ENCODE measurements around the gene LETMD1. TPM values are rescaled to one million over a fixed set of nuclear protein-coding genes. Genes with fewer than 3 reads are reported as not detected.
"Not testable (repeated sequence)": the region's sequence is repeated elsewhere in the genome, so short reads cannot be mapped to it uniquely, and the experiment has no call there.

The LETMD1 gene
- total and polyA plus RNA-seq, 2 donors (not counting 3 experiments of a cell fraction or from before 2014, with no cell fraction given), result 38.9 to 47.7 TPM

DNA sequence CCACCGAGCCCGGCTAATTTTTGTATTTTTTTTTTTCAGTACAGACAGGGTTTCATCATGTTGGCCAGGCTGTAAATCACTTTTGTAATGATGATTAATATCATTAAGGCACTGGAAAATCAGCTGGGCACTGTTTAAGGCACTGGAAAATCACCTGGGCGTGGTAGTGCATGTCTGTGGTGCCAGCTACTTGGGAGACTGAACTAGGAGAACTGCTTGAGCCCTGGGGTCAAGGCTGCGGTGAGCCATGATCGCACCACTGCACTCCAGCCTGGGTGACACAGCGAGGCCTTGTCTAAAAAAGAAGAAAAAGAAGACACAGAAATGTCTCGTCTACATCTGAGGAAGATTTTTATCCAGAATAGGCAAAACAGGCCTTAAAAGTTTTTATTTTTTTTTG is 34.7 kb upstream of the LETMD1 start:
- ChIA-PET CTCF (interaction anchor here (0.7 to 2.0 kb wide), 4 partner anchors 27 to 248 kb away, joined by 3 to 4 read pairs (median 4); no protein-coding TSS in a partner anchor), POLR2A (no interaction called here)
- H3K79me2 ChIP-seq (ENCODE audit: control insufficient read depth, insufficient read depth, low read length), result peaks cover 32% of the 10 kb centered on the region
- FAIRE-seq, result no peak
- no peak overlapping the region for H2AFZ ChIP-seq (ENCODE audit: low read depth, low read length)
- no peaks in the 10 kb centered on the region for H3K4me1 ChIP-seq (ENCODE audit: control insufficient read depth, extremely low read depth, insufficient read depth, low read length)
- no TSS peak for BruUV-seq (replicated peaks)
- dilution Hi-C loops (cut with MboI; ENCODE audit: extremely low pct_ligation_motif_present, low sequenced_read_pairs), result no loop called here
- H3K9me3 ChIP-seq (replicated peaks; ENCODE audit: control insufficient read depth, insufficient read depth, low read length), result no peaks in the 10 kb centered on the region
- no peaks in the 10 kb centered on the region for H3K9me1 ChIP-seq (replicated peaks; ENCODE audit: control insufficient read depth, extremely low read depth, insufficient read depth, low read length)
- no peaks in the 10 kb centered on the region for H4K20me1 ChIP-seq (replicated peaks; ENCODE audit: control insufficient read depth, extremely low read depth, insufficient read depth, low read length)
- H3K4me3 ChIP-seq (replicated peaks in 1 of 3; ENCODE audit: insufficient read depth in 1 of 3, low read depth in 1 of 3, low read length in 3 of 3), result no peak overlapping the region
- intact Hi-C loops (cut with micrococcal nuclease), result no loop called here
- no peaks in the 10 kb centered on the region for H3K36me3 ChIP-seq (ENCODE audit: control insufficient read depth in 2 of 2, extremely low read depth in 1 of 2, insufficient read depth in 2 of 2, low read length in 2 of 2)
- no peak for DNase-seq (ENCODE audit: low read depth, low spot score)
- no peak for TF ChIP-seq JUN (IDR thresholded peaks at IDR 0.05; ENCODE audit: borderline replicate concordance, insufficient read depth, insufficient read length, low read depth)
- no peak for TF ChIP-seq POLR2A (IDR thresholded peaks at IDR 0.05; ENCODE audit: low read depth, low read length)
- TF ChIP-seq FOS (IDR thresholded peaks at IDR 0.05; ENCODE audit: borderline replicate concordance, insufficient read depth, low read length), result no peak
- no peak for TF ChIP-seq MYC (IDR thresholded peaks at IDR 0.05; ENCODE audit: low read depth, low read length)
- TF ChIP-seq EZH2 (IDR thresholded peaks at IDR 0.05; ENCODE audit: borderline replicate concordance, low read depth, low read length, severe bottlenecking), result no peak
- no peak for TF ChIP-seq POLR2AphosphoS5 (IDR thresholded peaks at IDR 0.05; ENCODE audit: insufficient read depth, low read depth, low read length)
- no peak overlapping the region for H3K4me2 ChIP-seq (ENCODE audit: insufficient read depth, low read length)
- H3K27me3 ChIP-seq (ENCODE audit: control insufficient read depth in 2 of 2, insufficient read depth in 2 of 2, low read length in 2 of 2), result no peaks in the 10 kb centered on the region
- H3K9ac ChIP-seq (replicated peaks; ENCODE audit: extremely low read depth, insufficient read depth, low read length), result no peak overlapping the region
- H3K27ac ChIP-seq (ENCODE audit: insufficient read depth, low read depth, low read length), result no peak overlapping the region

DNA sequence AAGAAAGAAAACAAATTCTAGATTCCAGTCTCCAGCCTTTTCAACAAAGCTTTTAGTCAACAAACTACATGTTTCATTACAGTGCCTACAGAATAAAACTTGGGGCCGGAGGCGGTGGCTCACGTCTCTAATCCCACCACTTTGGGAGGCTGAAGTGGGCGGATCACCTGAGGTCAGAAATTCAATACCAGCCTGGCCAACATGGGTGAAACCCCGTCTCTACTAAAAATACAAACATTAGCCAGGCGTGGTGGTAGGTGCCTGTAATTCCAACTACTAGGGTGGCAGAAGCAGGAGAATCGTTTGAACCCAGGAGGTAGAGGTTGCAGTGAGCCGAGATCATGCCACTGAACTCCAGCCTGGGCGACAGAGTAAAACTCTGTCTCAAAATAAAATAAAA is 33.7 kb upstream of the LETMD1 start:
- CTCF ChIA-PET, result not testable (repeated sequence)

More for the DNA sequence above, 33.7 kb upstream of the LETMD1 start:
- FAIRE-seq; intact Hi-C loops (cut with micrococcal nuclease); H3K36me3 ChIP-seq (ENCODE audit: control insufficient read depth in 2 of 2, extremely low read depth in 1 of 2, insufficient read depth in 2 of 2, low read length in 2 of 2); H4K20me1 ChIP-seq (replicated peaks; ENCODE audit: control insufficient read depth, extremely low read depth, insufficient read depth, low read length); dilution Hi-C loops (cut with MboI; ENCODE audit: extremely low pct_ligation_motif_present, low sequenced_read_pairs); H3K9me1 ChIP-seq (replicated peaks; ENCODE audit: control insufficient read depth, extremely low read depth, insufficient read depth, low read length); H3K4me3 ChIP-seq (replicated peaks in 1 of 3; ENCODE audit: insufficient read depth in 1 of 3, low read depth in 1 of 3, low read length in 3 of 3); H3K27ac ChIP-seq (ENCODE audit: insufficient read depth, low read depth, low read length); H3K4me2 ChIP-seq (ENCODE audit: insufficient read depth, low read length); H3K4me1 ChIP-seq (ENCODE audit: control insufficient read depth, extremely low read depth, insufficient read depth, low read length); DNase-seq (ENCODE audit: low read depth, low spot score); H2AFZ ChIP-seq (ENCODE audit: low read depth, low read length); POLR2A ChIA-PET; H3K9ac ChIP-seq (replicated peaks; ENCODE audit: extremely low read depth, insufficient read depth, low read length); H3K9me3 ChIP-seq (replicated peaks; ENCODE audit: control insufficient read depth, insufficient read depth, low read length); H3K27me3 ChIP-seq (ENCODE audit: control insufficient read depth in 2 of 2, insufficient read depth in 2 of 2, low read length in 2 of 2); BruUV-seq (replicated peaks): not testable (repeated sequence)
- H3K79me2 ChIP-seq (ENCODE audit: control insufficient read depth, insufficient read depth, low read length), result peaks cover 34% of the 10 kb centered on the region

All from endothelial cell of umbilical vein (primary cell).